ENCODE data around the gene DUSP6. TPM values are rescaled to one million over a fixed set of nuclear protein-coding genes. Genes with fewer than 3 reads are reported as not detected.
A peak's percentile ranks its signal among the peaks of the same experiment; 100 is the strongest.

DUSP6 gene
- total and polyA plus RNA-seq, 2 of the 13 experiments (the other 11 are each of a cell fraction or from before 2014, with no cell fraction given), result 40.9 to 161 TPM

DNA sequence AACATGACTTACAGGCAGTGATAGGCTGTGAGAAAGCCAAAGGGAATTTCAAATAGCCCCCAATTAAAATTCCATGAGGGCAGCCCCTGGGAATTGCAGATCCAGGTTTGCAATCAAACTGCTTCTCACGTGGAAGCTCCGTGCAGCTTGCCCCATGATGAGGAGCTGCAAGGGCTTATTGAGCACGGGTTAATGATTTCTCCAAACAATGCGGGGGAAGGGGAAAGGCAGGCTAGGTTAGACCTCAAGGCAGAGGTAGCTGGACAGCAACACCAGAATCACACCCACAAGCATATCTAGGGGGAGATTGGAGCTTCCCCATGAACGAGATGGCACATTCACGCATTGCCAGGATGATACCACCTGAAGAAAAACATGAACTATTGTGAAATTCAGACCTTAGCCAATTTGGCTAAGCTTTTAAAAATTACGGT is 5.0 kb upstream of the DUSP6 start (continued):
- TF ChIP-seq POLR2AphosphoS5 (IDR thresholded peaks at IDR 0.05; ENCODE audit: low read depth, low read length) (peak; percentile 31; the same call in 1 of the 2 replicates), RBM22 (optimal IDR thresholded peaks at IDR 0.05; ENCODE audit: low read length) (no peak), FOXO1 (CRISPR knock-in tag; IDR thresholded peaks at IDR 0.05) (peak; percentile 61), ZFY (CRISPR knock-in tag; IDR thresholded peaks at IDR 0.05) (peak; percentile 34; the same call in 1 of the 2 replicates), ZNF607 (CRISPR knock-in tag; IDR thresholded peaks at IDR 0.05; ENCODE audit: borderline replicate concordance) (no peak), EP300 (IDR thresholded peaks at IDR 0.05; ENCODE audit: low read depth in 2 of 2, low read length in 2 of 2) (peak in 1 of 2 experiments; percentile 46; a peak in 2 of 4 replicates), EP300 (CRISPR knock-in tag; IDR thresholded peaks at IDR 0.05; ENCODE audit: borderline replicate concordance) (peak; percentile 52; the same call in 1 of the 2 replicates), CREB1 (IDR thresholded peaks at IDR 0.05) (no peak), CREB1 (CRISPR knock-in tag; IDR thresholded peaks at IDR 0.05) (0 out of 2 replicates have a peak, but pooled peaks have one; percentile 17), SOX13 (IDR thresholded peaks at IDR 0.05) (no peak), SOX13 (CRISPR knock-in tag; conservative IDR thresholded peaks at IDR 0.05 in 1 of 2, IDR thresholded peaks at IDR 0.05 in 1 of 2) (peak in 1 of 2 experiments; percentile 80; a peak in 2 of 4 replicates)
- TF ChIP-seq, protein P1, sequence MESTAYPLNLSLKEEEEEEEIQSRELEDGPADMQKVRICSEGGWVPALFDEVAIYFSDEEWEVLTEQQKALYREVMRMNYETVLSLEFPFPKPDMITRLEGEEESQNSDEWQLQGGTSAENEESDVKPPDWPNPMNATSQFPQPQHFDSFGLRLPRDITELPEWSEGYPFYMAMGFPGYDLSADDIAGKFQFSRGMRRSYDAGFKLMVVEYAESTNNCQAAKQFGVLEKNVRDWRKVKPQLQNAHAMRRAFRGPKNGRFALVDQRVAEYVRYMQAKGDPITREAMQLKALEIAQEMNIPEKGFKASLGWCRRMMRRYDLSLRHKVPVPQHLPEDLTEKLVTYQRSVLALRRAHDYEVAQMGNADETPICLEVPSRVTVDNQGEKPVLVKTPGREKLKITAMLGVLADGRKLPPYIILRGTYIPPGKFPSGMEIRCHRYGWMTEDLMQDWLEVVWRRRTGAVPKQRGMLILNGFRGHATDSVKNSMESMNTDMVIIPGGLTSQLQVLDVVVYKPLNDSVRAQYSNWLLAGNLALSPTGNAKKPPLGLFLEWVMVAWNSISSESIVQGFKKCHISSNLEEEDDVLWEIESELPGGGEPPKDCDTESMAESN (CRISPR knock-in tag; conservative IDR thresholded peaks at IDR 0.05), result peak; percentile 48; the same call in 1 of the 2 replicates
- TF ChIP-seq, protein P2, sequence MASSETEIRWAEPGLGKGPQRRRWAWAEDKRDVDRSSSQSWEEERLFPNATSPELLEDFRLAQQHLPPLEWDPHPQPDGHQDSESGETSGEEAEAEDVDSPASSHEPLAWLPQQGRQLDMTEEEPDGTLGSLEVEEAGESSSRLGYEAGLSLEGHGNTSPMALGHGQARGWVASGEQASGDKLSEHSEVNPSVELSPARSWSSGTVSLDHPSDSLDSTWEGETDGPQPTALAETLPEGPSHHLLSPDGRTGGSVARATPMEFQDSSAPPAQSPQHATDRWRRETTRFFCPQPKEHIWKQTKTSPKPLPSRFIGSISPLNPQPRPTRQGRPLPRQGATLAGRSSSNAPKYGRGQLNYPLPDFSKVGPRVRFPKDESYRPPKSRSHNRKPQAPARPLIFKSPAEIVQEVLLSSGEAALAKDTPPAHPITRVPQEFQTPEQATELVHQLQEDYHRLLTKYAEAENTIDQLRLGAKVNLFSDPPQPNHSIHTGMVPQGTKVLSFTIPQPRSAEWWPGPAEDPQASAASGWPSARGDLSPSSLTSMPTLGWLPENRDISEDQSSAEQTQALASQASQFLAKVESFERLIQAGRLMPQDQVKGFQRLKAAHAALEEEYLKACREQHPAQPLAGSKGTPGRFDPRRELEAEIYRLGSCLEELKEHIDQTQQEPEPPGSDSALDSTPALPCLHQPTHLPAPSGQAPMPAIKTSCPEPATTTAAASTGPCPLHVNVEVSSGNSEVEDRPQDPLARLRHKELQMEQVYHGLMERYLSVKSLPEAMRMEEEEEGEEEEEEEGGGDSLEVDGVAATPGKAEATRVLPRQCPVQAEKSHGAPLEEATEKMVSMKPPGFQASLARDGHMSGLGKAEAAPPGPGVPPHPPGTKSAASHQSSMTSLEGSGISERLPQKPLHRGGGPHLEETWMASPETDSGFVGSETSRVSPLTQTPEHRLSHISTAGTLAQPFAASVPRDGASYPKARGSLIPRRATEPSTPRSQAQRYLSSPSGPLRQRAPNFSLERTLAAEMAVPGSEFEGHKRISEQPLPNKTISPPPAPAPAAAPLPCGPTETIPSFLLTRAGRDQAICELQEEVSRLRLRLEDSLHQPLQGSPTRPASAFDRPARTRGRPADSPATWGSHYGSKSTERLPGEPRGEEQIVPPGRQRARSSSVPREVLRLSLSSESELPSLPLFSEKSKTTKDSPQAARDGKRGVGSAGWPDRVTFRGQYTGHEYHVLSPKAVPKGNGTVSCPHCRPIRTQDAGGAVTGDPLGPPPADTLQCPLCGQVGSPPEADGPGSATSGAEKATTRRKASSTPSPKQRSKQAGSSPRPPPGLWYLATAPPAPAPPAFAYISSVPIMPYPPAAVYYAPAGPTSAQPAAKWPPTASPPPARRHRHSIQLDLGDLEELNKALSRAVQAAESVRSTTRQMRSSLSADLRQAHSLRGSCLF (CRISPR knock-in tag; IDR thresholded peaks at IDR 0.05; ENCODE audit: borderline replicate concordance), result no peak
- TF ChIP-seq, protein P3, sequence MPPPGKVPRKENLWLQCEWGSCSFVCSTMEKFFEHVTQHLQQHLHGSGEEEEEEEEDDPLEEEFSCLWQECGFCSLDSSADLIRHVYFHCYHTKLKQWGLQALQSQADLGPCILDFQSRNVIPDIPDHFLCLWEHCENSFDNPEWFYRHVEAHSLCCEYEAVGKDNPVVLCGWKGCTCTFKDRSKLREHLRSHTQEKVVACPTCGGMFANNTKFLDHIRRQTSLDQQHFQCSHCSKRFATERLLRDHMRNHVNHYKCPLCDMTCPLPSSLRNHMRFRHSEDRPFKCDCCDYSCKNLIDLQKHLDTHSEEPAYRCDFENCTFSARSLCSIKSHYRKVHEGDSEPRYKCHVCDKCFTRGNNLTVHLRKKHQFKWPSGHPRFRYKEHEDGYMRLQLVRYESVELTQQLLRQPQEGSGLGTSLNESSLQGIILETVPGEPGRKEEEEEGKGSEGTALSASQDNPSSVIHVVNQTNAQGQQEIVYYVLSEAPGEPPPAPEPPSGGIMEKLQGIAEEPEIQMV (CRISPR knock-in tag; IDR thresholded peaks at IDR 0.05; ENCODE audit: low read depth), result no peak
- TF ChIP-seq, protein P4, sequence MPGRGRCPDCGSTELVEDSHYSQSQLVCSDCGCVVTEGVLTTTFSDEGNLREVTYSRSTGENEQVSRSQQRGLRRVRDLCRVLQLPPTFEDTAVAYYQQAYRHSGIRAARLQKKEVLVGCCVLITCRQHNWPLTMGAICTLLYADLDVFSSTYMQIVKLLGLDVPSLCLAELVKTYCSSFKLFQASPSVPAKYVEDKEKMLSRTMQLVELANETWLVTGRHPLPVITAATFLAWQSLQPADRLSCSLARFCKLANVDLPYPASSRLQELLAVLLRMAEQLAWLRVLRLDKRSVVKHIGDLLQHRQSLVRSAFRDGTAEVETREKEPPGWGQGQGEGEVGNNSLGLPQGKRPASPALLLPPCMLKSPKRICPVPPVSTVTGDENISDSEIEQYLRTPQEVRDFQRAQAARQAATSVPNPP (CRISPR knock-in tag; IDR thresholded peaks at IDR 0.05), result no peak
- TF ChIP-seq, protein P5, sequence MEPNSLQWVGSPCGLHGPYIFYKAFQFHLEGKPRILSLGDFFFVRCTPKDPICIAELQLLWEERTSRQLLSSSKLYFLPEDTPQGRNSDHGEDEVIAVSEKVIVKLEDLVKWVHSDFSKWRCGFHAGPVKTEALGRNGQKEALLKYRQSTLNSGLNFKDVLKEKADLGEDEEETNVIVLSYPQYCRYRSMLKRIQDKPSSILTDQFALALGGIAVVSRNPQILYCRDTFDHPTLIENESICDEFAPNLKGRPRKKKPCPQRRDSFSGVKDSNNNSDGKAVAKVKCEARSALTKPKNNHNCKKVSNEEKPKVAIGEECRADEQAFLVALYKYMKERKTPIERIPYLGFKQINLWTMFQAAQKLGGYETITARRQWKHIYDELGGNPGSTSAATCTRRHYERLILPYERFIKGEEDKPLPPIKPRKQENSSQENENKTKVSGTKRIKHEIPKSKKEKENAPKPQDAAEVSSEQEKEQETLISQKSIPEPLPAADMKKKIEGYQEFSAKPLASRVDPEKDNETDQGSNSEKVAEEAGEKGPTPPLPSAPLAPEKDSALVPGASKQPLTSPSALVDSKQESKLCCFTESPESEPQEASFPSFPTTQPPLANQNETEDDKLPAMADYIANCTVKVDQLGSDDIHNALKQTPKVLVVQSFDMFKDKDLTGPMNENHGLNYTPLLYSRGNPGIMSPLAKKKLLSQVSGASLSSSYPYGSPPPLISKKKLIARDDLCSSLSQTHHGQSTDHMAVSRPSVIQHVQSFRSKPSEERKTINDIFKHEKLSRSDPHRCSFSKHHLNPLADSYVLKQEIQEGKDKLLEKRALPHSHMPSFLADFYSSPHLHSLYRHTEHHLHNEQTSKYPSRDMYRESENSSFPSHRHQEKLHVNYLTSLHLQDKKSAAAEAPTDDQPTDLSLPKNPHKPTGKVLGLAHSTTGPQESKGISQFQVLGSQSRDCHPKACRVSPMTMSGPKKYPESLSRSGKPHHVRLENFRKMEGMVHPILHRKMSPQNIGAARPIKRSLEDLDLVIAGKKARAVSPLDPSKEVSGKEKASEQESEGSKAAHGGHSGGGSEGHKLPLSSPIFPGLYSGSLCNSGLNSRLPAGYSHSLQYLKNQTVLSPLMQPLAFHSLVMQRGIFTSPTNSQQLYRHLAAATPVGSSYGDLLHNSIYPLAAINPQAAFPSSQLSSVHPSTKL (CRISPR knock-in tag; IDR thresholded peaks at IDR 0.05), result peak; percentile 87
